ENCODE data around the gene AK3.

DNA sequence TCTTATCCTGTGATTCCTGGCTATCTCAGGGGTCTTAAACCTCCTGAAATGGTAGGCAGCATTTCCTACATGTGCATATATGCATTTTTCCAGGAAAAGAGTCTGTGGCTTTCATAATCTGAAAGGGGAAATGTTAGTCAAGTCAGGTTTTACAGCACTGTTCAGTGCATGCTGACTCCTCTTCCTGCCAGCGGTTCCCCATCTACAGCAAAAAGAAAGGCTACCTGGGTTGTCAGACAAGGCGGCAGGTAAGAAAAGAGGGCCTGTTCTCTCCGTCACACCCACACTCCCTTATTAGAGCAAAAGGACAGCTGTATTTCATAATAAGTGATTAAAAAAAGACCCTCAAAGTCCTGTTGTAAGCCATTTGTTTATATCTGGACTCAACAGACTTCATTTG, 70.4 kb downstream of the AK3 start:
- TF ChIP-seq, protein P1, sequence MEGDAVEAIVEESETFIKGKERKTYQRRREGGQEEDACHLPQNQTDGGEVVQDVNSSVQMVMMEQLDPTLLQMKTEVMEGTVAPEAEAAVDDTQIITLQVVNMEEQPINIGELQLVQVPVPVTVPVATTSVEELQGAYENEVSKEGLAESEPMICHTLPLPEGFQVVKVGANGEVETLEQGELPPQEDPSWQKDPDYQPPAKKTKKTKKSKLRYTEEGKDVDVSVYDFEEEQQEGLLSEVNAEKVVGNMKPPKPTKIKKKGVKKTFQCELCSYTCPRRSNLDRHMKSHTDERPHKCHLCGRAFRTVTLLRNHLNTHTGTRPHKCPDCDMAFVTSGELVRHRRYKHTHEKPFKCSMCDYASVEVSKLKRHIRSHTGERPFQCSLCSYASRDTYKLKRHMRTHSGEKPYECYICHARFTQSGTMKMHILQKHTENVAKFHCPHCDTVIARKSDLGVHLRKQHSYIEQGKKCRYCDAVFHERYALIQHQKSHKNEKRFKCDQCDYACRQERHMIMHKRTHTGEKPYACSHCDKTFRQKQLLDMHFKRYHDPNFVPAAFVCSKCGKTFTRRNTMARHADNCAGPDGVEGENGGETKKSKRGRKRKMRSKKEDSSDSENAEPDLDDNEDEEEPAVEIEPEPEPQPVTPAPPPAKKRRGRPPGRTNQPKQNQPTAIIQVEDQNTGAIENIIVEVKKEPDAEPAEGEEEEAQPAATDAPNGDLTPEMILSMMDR (IDR thresholded peaks at IDR 0.05; ENCODE audit: insufficient read depth, low read length) = no peak
- TF ChIP-seq, protein P2, sequence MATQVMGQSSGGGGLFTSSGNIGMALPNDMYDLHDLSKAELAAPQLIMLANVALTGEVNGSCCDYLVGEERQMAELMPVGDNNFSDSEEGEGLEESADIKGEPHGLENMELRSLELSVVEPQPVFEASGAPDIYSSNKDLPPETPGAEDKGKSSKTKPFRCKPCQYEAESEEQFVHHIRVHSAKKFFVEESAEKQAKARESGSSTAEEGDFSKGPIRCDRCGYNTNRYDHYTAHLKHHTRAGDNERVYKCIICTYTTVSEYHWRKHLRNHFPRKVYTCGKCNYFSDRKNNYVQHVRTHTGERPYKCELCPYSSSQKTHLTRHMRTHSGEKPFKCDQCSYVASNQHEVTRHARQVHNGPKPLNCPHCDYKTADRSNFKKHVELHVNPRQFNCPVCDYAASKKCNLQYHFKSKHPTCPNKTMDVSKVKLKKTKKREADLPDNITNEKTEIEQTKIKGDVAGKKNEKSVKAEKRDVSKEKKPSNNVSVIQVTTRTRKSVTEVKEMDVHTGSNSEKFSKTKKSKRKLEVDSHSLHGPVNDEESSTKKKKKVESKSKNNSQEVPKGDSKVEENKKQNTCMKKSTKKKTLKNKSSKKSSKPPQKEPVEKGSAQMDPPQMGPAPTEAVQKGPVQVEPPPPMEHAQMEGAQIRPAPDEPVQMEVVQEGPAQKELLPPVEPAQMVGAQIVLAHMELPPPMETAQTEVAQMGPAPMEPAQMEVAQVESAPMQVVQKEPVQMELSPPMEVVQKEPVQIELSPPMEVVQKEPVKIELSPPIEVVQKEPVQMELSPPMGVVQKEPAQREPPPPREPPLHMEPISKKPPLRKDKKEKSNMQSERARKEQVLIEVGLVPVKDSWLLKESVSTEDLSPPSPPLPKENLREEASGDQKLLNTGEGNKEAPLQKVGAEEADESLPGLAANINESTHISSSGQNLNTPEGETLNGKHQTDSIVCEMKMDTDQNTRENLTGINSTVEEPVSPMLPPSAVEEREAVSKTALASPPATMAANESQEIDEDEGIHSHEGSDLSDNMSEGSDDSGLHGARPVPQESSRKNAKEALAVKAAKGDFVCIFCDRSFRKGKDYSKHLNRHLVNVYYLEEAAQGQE (IDR thresholded peaks at IDR 0.05; ENCODE audit: insufficient replicate concordance, low read depth) = no peak
- TF ChIP-seq GABPA (IDR thresholded peaks at IDR 0.05; ENCODE audit: low read depth) (no peak), POLR2AphosphoS5 (IDR thresholded peaks at IDR 0.05; ENCODE audit: low read depth) (no peak)
